ENCODE measurements around the gene CNPY2.

DNA sequence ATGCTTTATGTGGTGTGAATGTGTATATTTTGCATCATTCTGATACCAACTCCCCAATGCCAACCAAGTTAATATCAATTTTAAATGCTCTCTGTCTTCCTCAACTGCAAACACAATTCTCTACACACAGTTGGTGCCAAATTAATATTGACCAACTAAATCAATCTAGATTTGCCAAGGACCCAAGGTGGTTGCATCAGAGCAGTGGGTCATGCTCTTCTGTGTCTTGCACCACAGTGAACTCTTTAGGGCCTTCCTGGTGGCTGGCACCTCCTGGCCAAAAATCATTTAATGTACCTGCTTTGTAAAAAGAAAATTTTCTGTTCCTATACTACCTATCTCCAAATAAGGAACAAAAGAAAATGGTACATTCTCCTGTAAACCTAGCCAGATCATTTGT, 34.9 kb downstream of the CNPY2 start:
- TF ChIP-seq TOX (CRISPR knock-in tag; IDR thresholded peaks at IDR 0.05; ENCODE audit: borderline replicate concordance) = no peak
- TF ChIP-seq PPARA (CRISPR knock-in tag; IDR thresholded peaks at IDR 0.05; ENCODE audit: borderline replicate concordance) = no peak
- TF ChIP-seq SNAI2 (CRISPR knock-in tag; IDR thresholded peaks at IDR 0.05) = no peak
- no peak for TF ChIP-seq RARB (CRISPR knock-in tag; IDR thresholded peaks at IDR 0.05)
- TF ChIP-seq ISL1 (CRISPR knock-in tag; IDR thresholded peaks at IDR 0.05) = no peak
- TF ChIP-seq, protein P1, sequence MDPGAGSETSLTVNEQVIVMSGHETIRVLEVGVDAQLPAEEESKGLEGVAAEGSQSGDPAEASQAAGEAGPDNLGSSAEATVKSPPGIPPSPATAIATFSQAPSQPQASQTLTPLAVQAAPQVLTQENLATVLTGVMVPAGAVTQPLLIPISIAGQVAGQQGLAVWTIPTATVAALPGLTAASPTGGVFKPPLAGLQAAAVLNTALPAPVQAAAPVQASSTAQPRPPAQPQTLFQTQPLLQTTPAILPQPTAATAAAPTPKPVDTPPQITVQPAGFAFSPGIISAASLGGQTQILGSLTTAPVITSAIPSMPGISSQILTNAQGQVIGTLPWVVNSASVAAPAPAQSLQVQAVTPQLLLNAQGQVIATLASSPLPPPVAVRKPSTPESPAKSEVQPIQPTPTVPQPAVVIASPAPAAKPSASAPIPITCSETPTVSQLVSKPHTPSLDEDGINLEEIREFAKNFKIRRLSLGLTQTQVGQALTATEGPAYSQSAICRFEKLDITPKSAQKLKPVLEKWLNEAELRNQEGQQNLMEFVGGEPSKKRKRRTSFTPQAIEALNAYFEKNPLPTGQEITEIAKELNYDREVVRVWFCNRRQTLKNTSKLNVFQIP (CRISPR knock-in tag; IDR thresholded peaks at IDR 0.05; ENCODE audit: borderline replicate concordance, low read depth) = no peak
- TF ChIP-seq ZFP30 (CRISPR knock-in tag; IDR thresholded peaks at IDR 0.05) = no peak
- no peak for TF ChIP-seq ARNTL (CRISPR knock-in tag; IDR thresholded peaks at IDR 0.05; ENCODE audit: borderline replicate concordance, low read depth)
